Neural cell (in vitro differentiated cells): ENCODE results near the gene CNOT9.

Experiments used
- EP300 ChIP-seq: fragments of 450-650 bp; conservative IDR thresholded peaks from 2 replicates; pipeline ENCODE4 v1.6.1; 2014; ENCODE audit warnings: antibody characterized with exemption, mild to moderate bottlenecking, moderate library complexity; ENCODE audit not compliant: poor library complexity, severe bottlenecking
- EZH2 ChIP-seq: fragments of 200-600, 300-800 bp; shearing (Covaris generic), sonication (generic); IDR thresholded peaks from 2 replicates; pipeline ENCODE4 v1.6.1; 2014; ENCODE audit warnings: antibody characterized with exemption, low read length, borderline replicate concordance, mild to moderate bottlenecking; ENCODE audit not compliant: insufficient read depth, poor library complexity, severe bottlenecking
- TF ChIP-seq, protein P1 (sequence below): fragments of 450-650 bp; IDR thresholded peaks from 2 replicates; pipeline ENCODE4 v1.5.1; 2014; ENCODE audit warnings: antibody characterized with exemption, mild to moderate bottlenecking, moderate library complexity; ENCODE audit not compliant: poor library complexity, severe bottlenecking
- TF ChIP-seq, protein P2 (sequence below): IDR thresholded peaks from 2 replicates; pipeline ENCODE4 v1.6.1; 2012; ENCODE audit warnings: borderline replicate concordance

DNA sequence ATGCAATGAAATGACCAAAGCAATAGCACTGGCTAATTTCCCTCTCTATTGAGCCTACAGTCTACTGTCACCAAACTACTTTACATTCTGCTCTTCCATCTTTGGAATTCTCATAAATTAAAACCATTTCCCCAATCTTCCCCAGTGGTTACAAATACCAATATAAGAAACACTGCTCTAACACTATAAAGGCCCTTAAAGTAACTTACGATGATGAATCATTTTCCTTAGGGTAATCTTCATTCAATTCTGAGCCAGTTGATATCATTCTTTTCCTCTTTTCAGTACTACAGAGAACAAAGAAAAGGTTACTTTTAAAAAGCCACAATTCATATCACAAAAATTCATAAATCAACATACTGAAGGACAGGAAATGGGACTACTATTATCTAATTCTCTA is 22.6 kb upstream of the CNOT9 start:
- no peak for TF ChIP-seq EP300
- TF ChIP-seq, protein P1, sequence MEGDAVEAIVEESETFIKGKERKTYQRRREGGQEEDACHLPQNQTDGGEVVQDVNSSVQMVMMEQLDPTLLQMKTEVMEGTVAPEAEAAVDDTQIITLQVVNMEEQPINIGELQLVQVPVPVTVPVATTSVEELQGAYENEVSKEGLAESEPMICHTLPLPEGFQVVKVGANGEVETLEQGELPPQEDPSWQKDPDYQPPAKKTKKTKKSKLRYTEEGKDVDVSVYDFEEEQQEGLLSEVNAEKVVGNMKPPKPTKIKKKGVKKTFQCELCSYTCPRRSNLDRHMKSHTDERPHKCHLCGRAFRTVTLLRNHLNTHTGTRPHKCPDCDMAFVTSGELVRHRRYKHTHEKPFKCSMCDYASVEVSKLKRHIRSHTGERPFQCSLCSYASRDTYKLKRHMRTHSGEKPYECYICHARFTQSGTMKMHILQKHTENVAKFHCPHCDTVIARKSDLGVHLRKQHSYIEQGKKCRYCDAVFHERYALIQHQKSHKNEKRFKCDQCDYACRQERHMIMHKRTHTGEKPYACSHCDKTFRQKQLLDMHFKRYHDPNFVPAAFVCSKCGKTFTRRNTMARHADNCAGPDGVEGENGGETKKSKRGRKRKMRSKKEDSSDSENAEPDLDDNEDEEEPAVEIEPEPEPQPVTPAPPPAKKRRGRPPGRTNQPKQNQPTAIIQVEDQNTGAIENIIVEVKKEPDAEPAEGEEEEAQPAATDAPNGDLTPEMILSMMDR, result no peak
- TF ChIP-seq EZH2, result no peak
- TF ChIP-seq, protein P2, sequence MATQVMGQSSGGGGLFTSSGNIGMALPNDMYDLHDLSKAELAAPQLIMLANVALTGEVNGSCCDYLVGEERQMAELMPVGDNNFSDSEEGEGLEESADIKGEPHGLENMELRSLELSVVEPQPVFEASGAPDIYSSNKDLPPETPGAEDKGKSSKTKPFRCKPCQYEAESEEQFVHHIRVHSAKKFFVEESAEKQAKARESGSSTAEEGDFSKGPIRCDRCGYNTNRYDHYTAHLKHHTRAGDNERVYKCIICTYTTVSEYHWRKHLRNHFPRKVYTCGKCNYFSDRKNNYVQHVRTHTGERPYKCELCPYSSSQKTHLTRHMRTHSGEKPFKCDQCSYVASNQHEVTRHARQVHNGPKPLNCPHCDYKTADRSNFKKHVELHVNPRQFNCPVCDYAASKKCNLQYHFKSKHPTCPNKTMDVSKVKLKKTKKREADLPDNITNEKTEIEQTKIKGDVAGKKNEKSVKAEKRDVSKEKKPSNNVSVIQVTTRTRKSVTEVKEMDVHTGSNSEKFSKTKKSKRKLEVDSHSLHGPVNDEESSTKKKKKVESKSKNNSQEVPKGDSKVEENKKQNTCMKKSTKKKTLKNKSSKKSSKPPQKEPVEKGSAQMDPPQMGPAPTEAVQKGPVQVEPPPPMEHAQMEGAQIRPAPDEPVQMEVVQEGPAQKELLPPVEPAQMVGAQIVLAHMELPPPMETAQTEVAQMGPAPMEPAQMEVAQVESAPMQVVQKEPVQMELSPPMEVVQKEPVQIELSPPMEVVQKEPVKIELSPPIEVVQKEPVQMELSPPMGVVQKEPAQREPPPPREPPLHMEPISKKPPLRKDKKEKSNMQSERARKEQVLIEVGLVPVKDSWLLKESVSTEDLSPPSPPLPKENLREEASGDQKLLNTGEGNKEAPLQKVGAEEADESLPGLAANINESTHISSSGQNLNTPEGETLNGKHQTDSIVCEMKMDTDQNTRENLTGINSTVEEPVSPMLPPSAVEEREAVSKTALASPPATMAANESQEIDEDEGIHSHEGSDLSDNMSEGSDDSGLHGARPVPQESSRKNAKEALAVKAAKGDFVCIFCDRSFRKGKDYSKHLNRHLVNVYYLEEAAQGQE, result no peak
